ENCODE data around the gene SNTG2.
"Not testable (repeated sequence)": the region's sequence is repeated elsewhere in the genome, so short reads cannot be mapped to it uniquely, and the experiment has no call there.

Gene SNTG2

GRCh38 chr2:1088940-1089339 lies 138.3 kb downstream of the SNTG2 start:
- FAIRE-seq (no peak), DNase-seq (ENCODE audit: low spot score) (no peak)

- DNase-seq (ENCODE audit: low spot score), result no peak
- no peak for FAIRE-seq
These were observed 141.4 kb downstream of the SNTG2 start for GRCh38 chr2:1091895-1092585.

DNA sequence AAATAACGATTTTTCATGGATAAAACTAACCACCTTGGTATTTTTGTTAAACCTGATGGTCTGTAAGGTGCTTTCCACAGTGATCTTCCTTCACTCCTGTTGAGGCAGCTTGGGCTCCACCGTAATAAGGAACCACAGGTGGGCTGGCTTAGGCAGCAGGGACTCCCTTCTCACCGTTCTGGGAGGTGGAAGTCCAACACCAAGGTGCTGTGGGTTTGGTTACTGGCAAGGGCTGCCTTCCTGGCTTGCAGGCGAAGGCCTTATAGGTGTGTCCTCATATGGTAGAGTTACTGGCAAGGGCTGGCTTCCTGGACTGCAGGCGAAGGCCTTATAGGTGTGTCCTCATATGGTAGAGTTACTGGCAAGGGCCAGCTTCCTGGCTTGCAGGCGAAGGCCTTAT lies 143.0 kb downstream of the SNTG2 start:
- FAIRE-seq; DNase-seq (ENCODE audit: low spot score): not testable (repeated sequence)

DNA sequence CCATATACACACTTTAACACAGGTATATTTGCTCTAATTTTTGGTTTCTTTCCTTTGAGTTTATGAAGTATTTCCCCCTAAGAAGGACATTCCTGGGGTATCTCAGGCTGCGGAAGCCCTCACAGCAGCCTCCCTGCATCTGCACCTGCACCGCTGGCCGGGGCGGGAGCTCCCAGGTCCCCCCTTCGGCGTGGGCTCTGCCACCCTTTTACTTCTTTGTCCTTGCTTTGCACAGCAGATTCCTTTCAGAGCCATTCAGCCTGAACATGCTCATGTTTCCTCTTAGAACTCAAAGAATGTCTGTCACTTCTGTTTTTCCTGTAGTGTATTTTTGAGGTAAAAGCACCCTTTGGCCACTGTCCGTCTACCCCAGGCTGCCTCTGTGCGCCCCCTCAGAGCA lies 146.5 kb downstream of the SNTG2 start:
- FAIRE-seq, result no peak

DNA sequence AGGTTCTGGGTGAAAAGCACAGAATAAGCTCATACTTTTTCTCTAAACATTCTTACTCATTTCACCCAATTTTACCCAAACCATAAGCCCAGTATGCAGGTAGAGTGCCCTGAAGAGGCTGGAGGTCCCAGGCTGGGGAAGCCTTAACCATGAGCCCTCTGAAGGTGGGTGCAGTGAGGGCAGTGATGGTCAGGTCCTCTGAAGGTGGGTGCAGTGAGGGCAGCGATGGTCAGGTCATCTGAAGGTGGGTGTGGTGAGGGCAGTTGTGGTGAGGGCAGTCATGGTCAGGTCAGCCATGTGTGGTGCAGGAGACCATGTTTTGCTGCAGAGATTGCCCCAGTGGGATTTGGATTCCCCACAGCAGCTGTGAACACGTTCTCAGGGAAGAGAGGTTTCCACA lies 148.8 kb downstream of the SNTG2 start:
- no peak for DNase-seq (ENCODE audit: low spot score)

More for the DNA sequence above, 146.5 kb downstream of the SNTG2 start:
- no peak for DNase-seq (ENCODE audit: low spot score)

GRCh38 chr2:1101011-1101782 lies 150.5 kb downstream of the SNTG2 start:
- DNase-seq (ENCODE audit: low spot score), result no peak
- FAIRE-seq, result no peak

More for the DNA sequence above, 148.8 kb downstream of the SNTG2 start:
- FAIRE-seq, result no peak

GRCh38 chr2:1101982-1102590 lies 151.4 kb downstream of the SNTG2 start:
- DNase-seq (ENCODE audit: low spot score) (no peak), FAIRE-seq (no peak)

- FAIRE-seq (no peak), DNase-seq (ENCODE audit: low spot score) (no peak)
These were observed 153.7 kb downstream of the SNTG2 start for GRCh38 chr2:1104364-1104763.

- not testable (repeated sequence) for FAIRE-seq; DNase-seq (ENCODE audit: low spot score)
These were observed 155.7 kb downstream of the SNTG2 start for GRCh38 chr2:1106344-1106743.

DNA sequence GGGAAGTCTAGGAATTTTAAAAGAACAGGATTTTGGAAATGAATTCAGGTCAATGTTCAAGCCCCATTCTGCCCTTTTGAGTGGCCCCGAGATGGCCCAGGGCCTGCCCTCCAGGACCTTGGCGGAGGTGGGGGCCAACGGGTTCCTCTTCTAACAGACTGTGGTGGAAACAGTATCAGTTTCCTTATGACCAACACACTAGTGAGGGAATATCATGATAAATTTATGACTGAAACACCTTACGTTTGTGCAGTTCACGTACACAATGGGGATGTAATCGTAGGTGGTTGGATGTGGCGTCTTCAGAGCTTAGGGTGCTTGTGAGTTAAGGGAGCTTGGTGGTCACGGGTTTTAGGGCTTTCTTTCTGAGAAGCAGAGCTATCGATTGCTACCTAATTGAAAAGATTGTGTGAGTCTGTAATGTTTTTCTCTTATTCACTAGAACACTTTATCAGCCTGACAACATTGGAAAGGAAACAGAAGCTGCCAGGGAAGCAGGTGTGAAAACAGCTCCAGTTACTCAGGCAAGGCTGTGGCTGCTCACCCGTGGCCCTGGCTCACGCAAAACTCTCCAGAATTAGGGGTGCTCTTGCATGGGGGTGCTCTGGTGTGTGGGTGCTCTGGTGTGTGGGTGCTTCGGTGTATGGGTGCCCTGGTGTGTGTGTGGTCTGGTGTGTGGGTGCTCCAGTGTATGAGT lies 165.3 kb downstream of the SNTG2 start:
- no peak for DNase-seq (ENCODE audit: low spot score)
- FAIRE-seq, result no peak

- FAIRE-seq, result no peak
- no peak for DNase-seq (ENCODE audit: low spot score)
These were observed 166.9 kb downstream of the SNTG2 start for GRCh38 chr2:1117569-1117968.

- FAIRE-seq (no peak), DNase-seq (ENCODE audit: low spot score) (no peak)
These were observed 174.6 kb downstream of the SNTG2 start for GRCh38 chr2:1125217-1125616.

- DNase-seq (ENCODE audit: low spot score), result no peak
- no peak for FAIRE-seq
These were observed 175.2 kb downstream of the SNTG2 start for GRCh38 chr2:1125633-1126370.

GRCh38 chr2:1129982-1130381 lies 179.3 kb downstream of the SNTG2 start:
- DNase-seq (ENCODE audit: low spot score) (no peak), FAIRE-seq (no peak)

- FAIRE-seq (no peak), DNase-seq (ENCODE audit: low spot score) (no peak)
These were observed 180.3 kb downstream of the SNTG2 start for GRCh38 chr2:1130922-1131321.

- FAIRE-seq (no peak), DNase-seq (ENCODE audit: low spot score) (no peak)
These were observed 181.8 kb downstream of the SNTG2 start for GRCh38 chr2:1132328-1132969.

GRCh38 chr2:1133896-1134295 lies 183.2 kb downstream of the SNTG2 start:
- FAIRE-seq; DNase-seq (ENCODE audit: low spot score): not testable (repeated sequence)

GRCh38 chr2:1134629-1135028 lies 184.0 kb downstream of the SNTG2 start:
- DNase-seq (ENCODE audit: low spot score) (no peak), FAIRE-seq (no peak)

- FAIRE-seq (no peak), DNase-seq (ENCODE audit: low spot score) (no peak)
These were observed 185.4 kb downstream of the SNTG2 start for GRCh38 chr2:1136067-1136466.

GRCh38 chr2:1136846-1137245 lies 186.2 kb downstream of the SNTG2 start:
- DNase-seq (ENCODE audit: low spot score) (no peak), FAIRE-seq (no peak)

DNA sequence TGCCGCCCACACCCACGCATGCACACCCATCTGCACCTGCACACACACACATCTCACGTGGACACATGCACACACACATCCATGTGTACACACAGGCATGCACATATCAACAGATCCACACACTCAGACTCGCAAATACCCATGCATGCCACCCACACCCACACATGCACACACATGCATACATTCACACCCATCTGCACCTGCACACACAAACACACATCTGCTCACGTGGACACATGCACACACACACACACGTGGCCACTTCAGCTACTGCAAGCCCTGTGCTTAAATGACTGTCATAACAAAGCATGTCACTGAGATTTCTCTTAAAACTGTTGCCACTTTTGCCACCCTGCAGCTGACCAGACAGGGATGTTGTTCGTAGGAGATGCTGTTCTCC lies 186.6 kb downstream of the SNTG2 start:
- DNase-seq (ENCODE audit: low spot score), result no peak
- no peak for FAIRE-seq

All from RCC 7860 (cell line).